ENCODE measurements around the gene DUSP23. TPM values are rescaled to one million over a fixed set of nuclear protein-coding genes. Genes with fewer than 3 reads are reported as not detected.

Gene DUSP23
- total and polyA plus RNA-seq, 7 donors, result 18.5 to 236 (median 46.5) TPM

GRCh38 chr1:159790237-159790917 lies 9.6 kb downstream of the DUSP23 start:
- intact Hi-C loops (cut with DNase I), result no loop called here
- Histone ChIP-seq H3K27me3 (ENCODE audit: insufficient read depth in 3 of 3, low read length in 2 of 3) (peaks cover 0 to 30% (median 2%) of the 10 kb centered on the region in 3 donors), H3K9me3 (no peaks in the 10 kb centered on the region), H3K36me3 (ENCODE audit: insufficient read depth in 1 of 2, low read depth in 1 of 2) (no peaks in the 10 kb centered on the region), H3K27ac (no peak overlapping the region), H3K4me1 (no peaks in the 10 kb centered on the region), H3K4me3 (no peak overlapping the region)
- peak; percentile 51 for TF ChIP-seq CTCF (IDR thresholded peaks at IDR 0.05)
- ATAC-seq, result peak in 3 of 4 donors; percentile 37 to 64 (median 48)
- WGBS, 3 donors, result 5 to 8% (median 7%) methylated on average over 2 of the region's 2 CpGs
- no peak for DNase-seq

GRCh38 chr1:159791031-159791430 lies 10.3 kb downstream of the DUSP23 start:
- no peak for ATAC-seq
- DNase-seq, result no peak
- 54 to 67% (median 63%) methylated on average over 3 of the region's 3 CpGs for WGBS, 3 donors
- no peak for TF ChIP-seq CTCF (IDR thresholded peaks at IDR 0.05)
- no peak overlapping the region for H3K27ac ChIP-seq
- no peaks in the 10 kb centered on the region for H3K9me3 ChIP-seq
- peaks cover 0 to 36% (median 2%) of the 10 kb centered on the region in 3 donors for H3K27me3 ChIP-seq (ENCODE audit: insufficient read depth in 3 of 3, low read length in 2 of 3)
- intact Hi-C loops (cut with DNase I), result no loop called here
- H3K36me3 ChIP-seq (ENCODE audit: insufficient read depth in 1 of 2, low read depth in 1 of 2), result no peaks in the 10 kb centered on the region
- H3K4me1 ChIP-seq, result no peaks in the 10 kb centered on the region
- no peak overlapping the region for H3K4me3 ChIP-seq

- Histone ChIP-seq H3K36me3 (ENCODE audit: insufficient read depth in 1 of 2, low read depth in 1 of 2) (no peaks in the 10 kb centered on the region), H3K4me3 (no peak overlapping the region), H3K27ac (no peak overlapping the region), H3K9me3 (no peaks in the 10 kb centered on the region), H3K27me3 (ENCODE audit: insufficient read depth in 3 of 3, low read length in 2 of 3) (peaks cover 0 to 36% (median 2%) of the 10 kb centered on the region in 3 donors), H3K4me1 (no peaks in the 10 kb centered on the region)
- intact Hi-C loops (cut with DNase I), result no loop called here
- no peak for TF ChIP-seq CTCF (IDR thresholded peaks at IDR 0.05)
- 13 to 27% (median 24%) methylated on average over 3 of the region's 3 CpGs for WGBS, 3 donors
- DNase-seq (no peak), ATAC-seq (no peak)
These were observed 10.7 kb downstream of the DUSP23 start for GRCh38 chr1:159791461-159791860.

GRCh38 chr1:159795534-159795933 lies 14.8 kb downstream of the DUSP23 start:
- Histone ChIP-seq H3K36me3 (ENCODE audit: insufficient read depth in 1 of 2, low read depth in 1 of 2) (no peaks in the 10 kb centered on the region), H3K27ac (no peak overlapping the region), H3K4me1 (no peaks in the 10 kb centered on the region), H3K4me3 (no peak overlapping the region), H3K9me3 (no peaks in the 10 kb centered on the region), H3K27me3 (ENCODE audit: insufficient read depth in 3 of 3, low read length in 2 of 3) (peaks cover 0 to 36% (median 2%) of the 10 kb centered on the region in 3 donors)
- DNase-seq, result no peak
- intact Hi-C loops (cut with DNase I), result loop anchor here (5.0 kb wide), 1 partner anchor 212 kb away; no protein-coding TSS in a partner anchor
- WGBS, 3 donors, result 38 to 41% (median 40%) methylated on average over 5 of the region's 5 CpGs
- no peak for TF ChIP-seq CTCF (IDR thresholded peaks at IDR 0.05)
- ATAC-seq, result no peak

Data from psoas muscle (tissue), 8 donors.